ENCODE data around the gene JAM3.

The JAM3 gene

GRCh38 chr11:134039726-134040385, 29.0 kb upstream of the JAM3 start:
- DNase-seq, result no peak

- no peak for DNase-seq
Measured at GRCh38 chr11:134040386-134041302, 28.2 kb upstream of the JAM3 start.

GRCh38 chr11:134041349-134041748, 27.5 kb upstream of the JAM3 start:
- DNase-seq, result no peak

GRCh38 chr11:134041791-134042696, 26.8 kb upstream of the JAM3 start:
- DNase-seq, result no peak

GRCh38 chr11:134043821-134044420, 25.0 kb upstream of the JAM3 start:
- no peak for DNase-seq

GRCh38 chr11:134044514-134045284, 24.2 kb upstream of the JAM3 start:
- DNase-seq, result no peak

- DNase-seq, result peak; percentile 68
Measured at GRCh38 chr11:134045799-134046635, 22.9 kb upstream of the JAM3 start.

GRCh38 chr11:134046681-134047449, 22.0 kb upstream of the JAM3 start:
- DNase-seq, result no peak

- no peak for DNase-seq
Measured at GRCh38 chr11:134047586-134047999, 21.3 kb upstream of the JAM3 start.

GRCh38 chr11:134048028-134048427, 20.8 kb upstream of the JAM3 start:
- DNase-seq, result no peak

GRCh38 chr11:134049303-134049702, 19.6 kb upstream of the JAM3 start:
- no peak for DNase-seq

- DNase-seq, result peak; percentile 70
Measured at GRCh38 chr11:134050541-134051383, 18.1 kb upstream of the JAM3 start.

GRCh38 chr11:134052395-134052987, 16.4 kb upstream of the JAM3 start:
- no peak for DNase-seq

GRCh38 chr11:134052988-134053945, 15.6 kb upstream of the JAM3 start:
- no peak for DNase-seq

GRCh38 chr11:134055029-134055428, 13.8 kb upstream of the JAM3 start:
- DNase-seq, result no peak

GRCh38 chr11:134060316-134060715, 8.6 kb upstream of the JAM3 start:
- DNase-seq, result no peak
